NCI-H1417 (cell line): Measurements from ENCODE around the gene MACROD1.

Source experiments
- DNase-seq, 3 experiments: peaks; one replicate each; lab custom pipeline; 2025; lab: John Stamatoyannopoulos, UW

Gene MACROD1

DNA sequence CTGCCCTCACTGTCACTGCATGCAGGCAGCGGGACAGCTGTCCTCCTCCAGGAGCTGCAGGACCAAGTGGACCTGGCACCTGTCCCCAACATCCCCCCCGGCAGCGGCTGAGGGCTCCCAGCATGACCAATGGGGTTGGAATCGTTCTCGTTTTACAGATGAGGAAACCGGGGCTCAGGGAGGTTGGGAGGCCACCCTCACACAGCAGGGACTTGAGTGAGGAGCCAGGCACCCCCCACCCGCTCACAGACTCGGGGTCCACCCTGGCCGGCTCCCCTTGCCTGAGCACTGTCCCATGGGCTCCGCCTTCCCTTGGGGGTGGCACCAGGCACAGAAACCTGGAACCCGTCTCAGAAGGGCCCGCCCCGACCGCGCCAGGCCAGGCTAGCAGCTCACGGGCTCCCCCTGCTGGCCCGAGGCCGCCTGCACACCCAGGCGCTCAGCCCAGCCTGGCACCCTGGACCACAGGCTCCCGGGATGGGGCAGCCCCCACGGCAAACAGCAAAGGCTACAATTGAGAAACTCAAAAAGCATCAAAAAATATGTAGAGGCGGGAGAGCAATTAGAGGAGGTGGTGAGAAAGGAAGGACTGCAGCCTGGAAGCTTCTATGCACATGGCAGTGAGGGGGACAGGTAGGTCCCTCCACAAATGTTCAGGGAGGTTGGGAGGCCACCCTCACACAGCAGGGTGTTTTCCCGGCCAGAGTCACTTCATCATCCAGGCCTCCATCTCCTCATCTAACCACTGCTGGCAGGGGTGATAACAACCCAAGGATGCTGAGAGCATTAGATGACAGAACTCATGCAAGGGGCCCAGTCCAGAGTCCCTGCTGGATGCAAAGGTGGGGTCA lies 12.8 kb downstream of the MACROD1 start:
- DNase-seq: peak; percentile 53 to 68 (median 54)

GRCh38 chr11:64151337-64151736 lies 14.6 kb downstream of the MACROD1 start:
- no peak for DNase-seq

GRCh38 chr11:64150481-64151239 lies 15.3 kb downstream of the MACROD1 start:
- peak; percentile 11 to 96 (median 81) for DNase-seq

GRCh38 chr11:64150051-64150450 lies 15.9 kb downstream of the MACROD1 start:
- no peak for DNase-seq

GRCh38 chr11:64148917-64149617 lies 16.8 kb downstream of the MACROD1 start:
- peak in 1 of 3 experiments; percentile 49 for DNase-seq

DNA sequence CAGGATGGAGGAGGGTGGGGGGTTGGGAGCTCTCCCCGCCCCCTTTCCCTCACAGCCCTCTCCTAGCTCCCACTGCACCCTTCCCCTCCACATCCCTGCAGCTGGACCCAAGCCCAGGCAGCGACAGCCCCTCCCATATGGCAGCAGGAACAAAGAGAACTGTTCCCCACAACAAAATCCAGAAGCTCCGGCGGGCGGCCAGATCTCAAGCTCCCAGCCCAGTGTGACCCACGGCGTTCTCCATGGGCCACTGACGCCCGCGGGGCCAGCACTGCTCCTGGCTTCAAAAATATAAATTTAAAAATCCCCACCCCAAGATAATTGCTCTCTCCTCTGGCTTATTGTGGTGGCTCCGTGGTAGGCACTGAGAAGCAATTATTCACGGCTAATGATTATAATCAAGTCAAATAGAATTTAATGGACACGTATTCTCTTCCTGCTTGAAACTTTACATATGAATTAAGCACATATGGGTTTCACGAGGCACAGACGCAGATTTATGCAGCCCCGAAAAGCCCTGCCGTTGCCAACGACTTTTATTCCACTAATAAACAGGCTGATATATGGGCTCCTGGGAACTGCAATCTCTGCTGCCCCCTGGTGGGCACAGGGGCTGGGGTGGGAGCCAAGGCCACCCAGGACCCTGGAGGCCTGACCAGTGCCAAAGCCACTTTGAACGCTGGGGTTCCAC lies 17.5 kb downstream of the MACROD1 start:
- DNase-seq: peak; percentile 72 to 99 (median 94)

- peak; percentile 35 to 55 (median 49) for DNase-seq
Measured at GRCh38 chr11:64146036-64146955, 19.6 kb downstream of the MACROD1 start.

GRCh38 chr11:64144587-64145472 lies 21.1 kb downstream of the MACROD1 start:
- peak; percentile 67 to 89 (median 77) for DNase-seq

DNA sequence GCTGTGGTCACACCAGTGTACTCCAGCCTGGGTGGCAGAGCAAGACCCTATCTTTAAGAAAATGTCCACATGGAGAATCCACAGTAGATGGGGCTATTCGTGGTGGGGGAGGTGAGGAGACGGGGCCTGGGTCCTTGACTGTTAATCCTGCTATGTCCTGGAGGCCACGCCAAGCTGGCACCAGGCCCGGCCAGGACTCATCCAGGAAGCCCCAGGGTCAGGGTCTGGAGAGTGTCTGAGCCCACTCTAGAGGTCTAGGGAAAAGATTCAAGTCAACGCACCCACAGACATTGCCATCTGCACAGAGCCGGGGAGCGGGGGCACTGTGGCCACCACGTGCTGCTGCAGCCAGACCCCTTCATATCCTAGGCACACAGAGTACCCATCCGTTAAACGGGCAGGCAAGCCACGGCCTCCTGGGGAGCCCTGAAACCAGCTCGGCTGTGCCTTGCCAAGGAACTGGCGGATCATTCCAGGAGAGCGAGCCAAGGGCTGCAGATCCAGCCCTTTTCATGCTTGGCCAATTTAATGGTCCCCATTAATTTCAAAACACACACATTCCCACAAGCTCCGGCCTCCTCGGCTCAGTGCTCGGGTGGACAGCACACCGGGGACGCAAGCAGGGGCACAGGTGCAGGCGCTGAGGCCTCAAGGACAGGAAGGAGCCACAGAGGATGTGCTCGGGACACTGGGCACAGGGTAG lies 24.7 kb downstream of the MACROD1 start:
- no peak for DNase-seq

GRCh38 chr11:64140082-64140481 lies 25.8 kb downstream of the MACROD1 start:
- no peak for DNase-seq

- no peak for DNase-seq
Measured at GRCh38 chr11:64139049-64139448, 26.9 kb downstream of the MACROD1 start.

DNA sequence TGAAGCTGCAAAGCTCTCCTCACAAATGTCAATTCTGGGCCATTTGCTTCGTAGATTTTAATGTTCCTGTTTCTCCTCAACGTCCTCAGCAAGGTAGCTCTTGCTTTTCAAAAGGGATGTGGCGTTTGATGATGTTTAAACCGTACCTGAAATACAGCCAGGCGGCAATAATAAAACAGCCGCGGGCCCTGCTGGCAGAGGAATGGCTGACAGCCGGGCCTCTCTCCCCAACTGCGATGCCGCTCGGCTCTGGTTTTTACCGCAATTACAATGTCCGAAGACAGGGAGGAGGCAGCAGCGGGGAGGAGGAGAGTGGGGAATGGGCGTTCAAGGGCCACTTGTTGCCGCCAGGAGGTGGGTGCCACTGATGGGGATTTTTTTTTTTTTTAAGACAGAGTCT lies 27.5 kb downstream of the MACROD1 start:
- peak in 2 of 3 experiments; percentile 12 to 54 for DNase-seq

- DNase-seq: peak in 1 of 3 experiments; percentile 21
Measured at GRCh38 chr11:64136765-64137441, 29.0 kb downstream of the MACROD1 start.

DNA sequence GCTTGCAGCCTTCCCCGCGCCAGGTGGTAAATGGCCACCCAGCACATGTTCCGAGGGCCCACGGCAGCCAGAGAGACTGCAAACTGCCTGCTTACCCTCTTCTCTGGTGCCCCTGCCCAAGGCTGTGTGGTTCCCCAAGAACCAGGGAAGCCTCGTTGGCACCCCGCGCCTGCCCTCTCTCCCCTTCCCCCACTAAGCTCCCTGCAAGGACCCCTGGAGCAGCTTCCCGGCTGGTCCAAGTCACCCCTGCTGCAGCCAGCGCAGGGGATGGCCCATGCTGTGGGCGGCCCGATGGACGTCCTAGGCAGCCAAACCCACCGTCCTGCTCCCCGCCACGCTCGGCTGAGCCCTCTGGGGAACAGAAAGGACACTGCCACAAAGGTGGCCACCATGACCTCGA lies 30.2 kb downstream of the MACROD1 start:
- no peak for DNase-seq

GRCh38 chr11:64134963-64135362 lies 30.9 kb downstream of the MACROD1 start:
- peak in 1 of 3 experiments; percentile 56 for DNase-seq

GRCh38 chr11:64132982-64133705 lies 32.8 kb downstream of the MACROD1 start:
- peak in 1 of 3 experiments; percentile 21 for DNase-seq

DNA sequence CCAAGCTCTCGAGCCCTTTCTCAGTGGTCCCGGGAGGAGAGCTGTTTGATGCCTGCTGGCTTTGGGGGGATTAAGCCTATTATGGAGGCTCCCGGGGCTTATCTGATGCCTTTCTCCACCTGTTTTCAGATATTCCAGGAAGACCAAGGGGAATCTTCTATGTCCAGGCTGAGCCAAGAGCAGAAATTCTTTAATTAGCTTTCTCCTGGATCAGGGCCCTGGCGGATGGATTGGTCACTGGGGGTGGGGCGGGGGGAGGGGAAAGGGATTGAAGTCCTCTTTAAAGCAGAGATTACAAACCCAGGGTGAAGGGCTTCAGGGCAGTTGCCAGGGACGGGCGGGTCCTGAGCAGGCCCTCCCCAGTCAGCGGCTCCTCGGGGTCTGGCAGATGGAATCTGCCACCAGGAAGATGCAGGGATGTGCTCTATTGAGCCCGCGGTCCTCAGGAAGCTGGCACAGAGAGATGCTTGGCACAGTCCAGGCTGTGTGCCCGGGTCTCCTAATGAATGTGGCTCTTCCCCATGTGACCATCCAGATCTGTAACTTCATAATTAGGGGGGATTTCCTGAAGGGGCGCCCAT lies 33.6 kb downstream of the MACROD1 start:
- peak in 1 of 3 experiments; percentile 65 for DNase-seq
